ENCODE measurements around the gene PPM1M.

- no peak for TF ChIP-seq CTCF (IDR thresholded peaks at IDR 0.05)
- no peak for TF ChIP-seq POLR2A (IDR thresholded peaks at IDR 0.05)
These were observed 34.2 kb upstream of the PPM1M start for GRCh38 chr3:52211268-52211891.

Data from right lobe of liver (tissue), 4 donors.